Smooth muscle cell (in vitro differentiated cells): ENCODE measurements around the gene BEND6. TPM values are rescaled to one million over a fixed set of nuclear protein-coding genes. Genes with fewer than 3 reads are reported as not detected.

Source experiments
- DNase-seq: peaks from one replicate; lab custom pipeline; 2025; ENCODE audit not compliant: unreplicated experiment; lab: John Stamatoyannopoulos, UW
- H2AFZ ChIP-seq: fragments of 200-600 bp; sonication (generic); 2 replicates; pipeline ENCODE4 v1.6.0; 2016; ENCODE audit warnings: antibody characterized with exemption, low read depth, mild to moderate bottlenecking
- H3F3A ChIP-seq: fragments of 200-600 bp; sonication (generic); 2 replicates; pipeline ENCODE4 v1.6.0; 2017; ENCODE audit warnings: antibody characterized with exemption, low read depth
- H3K27ac ChIP-seq: fragments of 200-600 bp; sonication (generic); 2 replicates; pipeline ENCODE4 v1.5.1; 2016; ENCODE audit warnings: low read depth, mild to moderate bottlenecking
- H3K27me3 ChIP-seq: fragments of 200-600 bp; sonication (generic); 2 replicates; pipeline ENCODE4 v1.6.1; 2016; ENCODE audit warnings: low read depth, mild to moderate bottlenecking
- H3K36me3 ChIP-seq: fragments of 200-600 bp; sonication (generic); 2 replicates; pipeline ENCODE4 v1.5.1; 2016; ENCODE audit warnings: low read depth
- H3K4me1 ChIP-seq: fragments of 200-600 bp; sonication (generic); 2 replicates; pipeline ENCODE4 v1.5.1; 2016; ENCODE audit warnings: low read depth
- H3K4me2 ChIP-seq: fragments of 200-600 bp; sonication (generic); 2 replicates; pipeline ENCODE4 v1.6.0; 2016; ENCODE audit warnings: mild to moderate bottlenecking
- H3K4me3 ChIP-seq: fragments of 200-600 bp; sonication (generic); 2 replicates; pipeline ENCODE4 v1.5.1; 2016; ENCODE audit warnings: mild to moderate bottlenecking
- H3K79me2 ChIP-seq: fragments of 200-600 bp; sonication (generic); 2 replicates; pipeline ENCODE4 v1.6.0; 2016; ENCODE audit warnings: low read depth, mild to moderate bottlenecking
- H3K9ac ChIP-seq: fragments of 200-600 bp; sonication (generic); 2 replicates; pipeline ENCODE4 v1.6.0; 2016; ENCODE audit warnings: low read depth
- H3K9me3 ChIP-seq: fragments of 200-600 bp; sonication (generic); replicated peaks from 2 replicates; pipeline ENCODE4 v1.5.1; 2016; ENCODE audit warnings: low read depth
- H4K20me1 ChIP-seq: fragments of 200-600 bp; sonication (generic); 2 replicates; pipeline ENCODE4 v1.6.0; 2016; ENCODE audit warnings: low read depth
- WGBS: methylation state at CpG from one replicate; pipeline ENCODE4 v1.1.7; 2016; ENCODE audit warnings: low lambda C conversion rate; 5-methylcytosine and 5-hydroxymethylcytosine counted together
- polyA plus RNA-seq: library from polyadenylated mRNA; unstranded; fragments of >200 nt; fragmentation: Nextera tagmentation; extraction: Ambion mirVana; gene quantifications from 2 replicates; pipeline ENCODE4 v1.2.1, GENCODE V29; 2016
- total RNA-seq: library from RNA; depleted of rRNA; stranded (reverse); fragments of >200 nt; gene quantifications from 2 replicates; pipeline ENCODE4 v1.2.3, GENCODE V29; 2014
- TF ChIP-seq, protein P1 (sequence below): fragments of 200-600 bp; sonication (generic); IDR thresholded peaks from 2 replicates; pipeline ENCODE4 v1.5.1; 2017; ENCODE audit warnings: borderline replicate concordance, mild to moderate bottlenecking, antibody characterized with exemption; ENCODE audit not compliant: insufficient read depth, poor library complexity, severe bottlenecking

Gene BEND6
- total and polyA plus RNA-seq, 2 experiments from 2014 or later, result 4.8 to 5.5 TPM

- Histone ChIP-seq H3K36me3 (no peaks in the 10 kb centered on the region), H3K4me3 (no peak overlapping the region), H3K27ac (no peak overlapping the region), H3K4me2 (peak overlapping the region; percentile 91), H3K27me3 (no peaks in the 10 kb centered on the region), H3K9ac (no peak overlapping the region), H3K9me3 (no peaks in the 10 kb centered on the region), H3K4me1 (peaks cover 14% of the 10 kb centered on the region), H2AFZ (no peak overlapping the region), H3F3A (peaks cover 6% of the 10 kb centered on the region), H4K20me1 (no peaks in the 10 kb centered on the region), H3K79me2 (peaks cover 7% of the 10 kb centered on the region)
- DNase-seq, result no peak
- 81% methylated on average over 4 of the region's 4 CpGs for WGBS
- TF ChIP-seq, protein P1, sequence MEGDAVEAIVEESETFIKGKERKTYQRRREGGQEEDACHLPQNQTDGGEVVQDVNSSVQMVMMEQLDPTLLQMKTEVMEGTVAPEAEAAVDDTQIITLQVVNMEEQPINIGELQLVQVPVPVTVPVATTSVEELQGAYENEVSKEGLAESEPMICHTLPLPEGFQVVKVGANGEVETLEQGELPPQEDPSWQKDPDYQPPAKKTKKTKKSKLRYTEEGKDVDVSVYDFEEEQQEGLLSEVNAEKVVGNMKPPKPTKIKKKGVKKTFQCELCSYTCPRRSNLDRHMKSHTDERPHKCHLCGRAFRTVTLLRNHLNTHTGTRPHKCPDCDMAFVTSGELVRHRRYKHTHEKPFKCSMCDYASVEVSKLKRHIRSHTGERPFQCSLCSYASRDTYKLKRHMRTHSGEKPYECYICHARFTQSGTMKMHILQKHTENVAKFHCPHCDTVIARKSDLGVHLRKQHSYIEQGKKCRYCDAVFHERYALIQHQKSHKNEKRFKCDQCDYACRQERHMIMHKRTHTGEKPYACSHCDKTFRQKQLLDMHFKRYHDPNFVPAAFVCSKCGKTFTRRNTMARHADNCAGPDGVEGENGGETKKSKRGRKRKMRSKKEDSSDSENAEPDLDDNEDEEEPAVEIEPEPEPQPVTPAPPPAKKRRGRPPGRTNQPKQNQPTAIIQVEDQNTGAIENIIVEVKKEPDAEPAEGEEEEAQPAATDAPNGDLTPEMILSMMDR, result no peak
These were observed 1.6 kb downstream of the BEND6 start for GRCh38 chr6:56956491-56956890.

- 94% methylated on average over 2 of the region's 2 CpGs for WGBS
- Histone ChIP-seq H3K27me3 (no peaks in the 10 kb centered on the region), H3K4me2 (no peak overlapping the region), H2AFZ (no peak overlapping the region), H3K9me3 (no peaks in the 10 kb centered on the region), H3F3A (peaks cover 6% of the 10 kb centered on the region), H3K27ac (no peak overlapping the region), H3K36me3 (no peaks in the 10 kb centered on the region), H3K79me2 (peaks cover under 1% of the 10 kb centered on the region), H3K4me3 (no peak overlapping the region), H3K4me1 (peaks cover 14% of the 10 kb centered on the region), H3K9ac (no peak overlapping the region), H4K20me1 (no peaks in the 10 kb centered on the region)
- no peak for DNase-seq
- TF ChIP-seq, protein P1, result no peak
These were observed 2.9 kb downstream of the BEND6 start for GRCh38 chr6:56957856-56958255.

GRCh38 chr6:56958481-56958880 is 3.6 kb downstream of the BEND6 start:
- DNase-seq, result no peak
- 98% methylated on average over 3 of the region's 3 CpGs for WGBS
- Histone ChIP-seq H3K4me1 (peaks cover 9% of the 10 kb centered on the region), H2AFZ (no peak overlapping the region), H3K4me2 (no peak overlapping the region), H3F3A (peaks cover 6% of the 10 kb centered on the region), H3K9ac (no peak overlapping the region), H3K36me3 (no peaks in the 10 kb centered on the region), H4K20me1 (no peaks in the 10 kb centered on the region), H3K27ac (no peak overlapping the region), H3K4me3 (no peak overlapping the region), H3K79me2 (no peaks in the 10 kb centered on the region), H3K9me3 (no peaks in the 10 kb centered on the region), H3K27me3 (no peaks in the 10 kb centered on the region)
- TF ChIP-seq, protein P1, result no peak

- no peak overlapping the region for H2AFZ ChIP-seq
- DNase-seq, result no peak
- H3K4me3 ChIP-seq, result no peak overlapping the region
- H3K4me1 ChIP-seq, result peaks cover 6% of the 10 kb centered on the region
- H3K27me3 ChIP-seq, result no peaks in the 10 kb centered on the region
- H3K9me3 ChIP-seq, result no peaks in the 10 kb centered on the region
- no peaks in the 10 kb centered on the region for H4K20me1 ChIP-seq
- no peaks in the 10 kb centered on the region for H3K79me2 ChIP-seq
- H3K27ac ChIP-seq, result no peak overlapping the region
- H3K9ac ChIP-seq, result no peak overlapping the region
- TF ChIP-seq, protein P1, result no peak
- H3K4me2 ChIP-seq, result no peak overlapping the region
- H3K36me3 ChIP-seq, result no peaks in the 10 kb centered on the region
- peaks cover 6% of the 10 kb centered on the region for H3F3A ChIP-seq
These were observed 4.2 kb downstream of the BEND6 start for GRCh38 chr6:56959094-56959493.
